GM12878 (cell line): Measurements from ENCODE around the gene GABBR1. TPM values are rescaled to one million over a fixed set of nuclear protein-coding genes. Genes with fewer than 3 reads are reported as not detected.

Experiments used
- ATAC-seq: fragments of 200-7000 bp; cut with Tn5 transposase; 3 replicates; pipeline ENCODE4 v1.9.1; 2020; ENCODE audit warnings: mild to moderate bottlenecking, moderate library complexity
- BruUV-seq: library from RNA; stranded (reverse); fragments of 400-500 nt; replicated peaks from 2 replicates; lab custom pipeline; 2021; lab: Mats Ljungman, UMichigan
- CTCF ChIA-PET: fragments of 300-600 bp; sonication (Branson Sonifier 250); formaldehyde crosslinking; extraction: SDS; loops from one replicate; lab custom pipeline; 2021; ENCODE audit warnings: inconsistent platforms; lab: Yijun Ruan, JAX
- POLR2A ChIA-PET: fragments of 350-600 bp; formaldehyde crosslinking; extraction: SDS; loops from one replicate; lab custom pipeline; 2021; ENCODE audit warnings: inconsistent platforms; lab: Charles Lee
- RAD21 ChIA-PET: fragments of 300-600 bp; sonication (Branson Sonifier 250); formaldehyde crosslinking; loops from one replicate; lab custom pipeline; 2023; ENCODE audit warnings: antibody characterized with exemption; ENCODE audit not compliant: unreplicated experiment; lab: Charles Lee
- SMC1A ChIA-PET: fragments of 300-600 bp; sonication (Branson Sonifier 250); formaldehyde crosslinking; loops from one replicate; lab custom pipeline; 2023; ENCODE audit not compliant: unreplicated experiment, uncharacterized antibody; lab: Charles Lee
- DNase-seq: peaks from one replicate; pipeline ENCODE4 v3.0.0-alpha.2; 2011; ENCODE audit warnings: low read depth, low spot score
- FAIRE-seq: peaks from 3 replicates; lab custom pipeline; 2011; peaks lifted over from hg19 to GRCh38; lab: Jason Lieb, UNC
- H2AFZ ChIP-seq: 2 replicates; pipeline ENCODE4 v1.6.0; 2011; ENCODE audit warnings: low read depth, low read length, control low read depth; ENCODE audit not compliant: control insufficient read depth
- H3K27ac ChIP-seq: 2 replicates; pipeline ENCODE4 v1.5.1; 2011; ENCODE audit warnings: control low read depth; ENCODE audit not compliant: control insufficient read depth, insufficient read depth
- H3K27me3 ChIP-seq, 2 experiments: replicated peaks in 1 of 2; 2 replicates each; pipeline versions ENCODE4 v1.6.0 to v1.6.1; 2011; ENCODE audit warnings: low read length in 1 of 2; ENCODE audit not compliant: control insufficient read depth in 2 of 2, insufficient read depth in 2 of 2
- H3K36me3 ChIP-seq, 2 experiments: 2 replicates each; pipeline ENCODE4 v1.5.1; 2011; ENCODE audit warnings: low read length in 1 of 2; ENCODE audit not compliant: control insufficient read depth in 2 of 2, insufficient read depth in 2 of 2
- H3K4me1 ChIP-seq: 2 replicates; pipeline ENCODE4 v1.6.1; 2011; ENCODE audit warnings: mild to moderate bottlenecking, low read length, moderate library complexity, mixed read lengths; ENCODE audit not compliant: control insufficient read depth, insufficient read depth
- H3K4me2 ChIP-seq: 2 replicates; pipeline ENCODE4 v1.6.0; 2011; ENCODE audit warnings: control low read depth; ENCODE audit not compliant: control insufficient read depth, insufficient read depth
- H3K4me3 ChIP-seq: fragments of 200-600 bp; sonication (generic); 2 replicates; pipeline ENCODE4 v1.5.1; 2016
- H3K79me2 ChIP-seq: 2 replicates; pipeline ENCODE4 v1.6.0; 2011; ENCODE audit warnings: low read length; ENCODE audit not compliant: control insufficient read depth, insufficient read depth
- H3K9ac ChIP-seq: 2 replicates; pipeline ENCODE4 v1.8.0; 2011; ENCODE audit warnings: low read length, control low read depth, mixed read lengths; ENCODE audit not compliant: control insufficient read depth, insufficient read depth
- H3K9me3 ChIP-seq: replicated peaks from 3 replicates; pipeline ENCODE4 v1.5.1; 2011; ENCODE audit warnings: mild to moderate bottlenecking, low read length; ENCODE audit not compliant: control insufficient read depth, insufficient read depth
- H4K20me1 ChIP-seq: 2 replicates; pipeline ENCODE4 v1.6.0; 2011; ENCODE audit not compliant: control insufficient read depth, insufficient read depth
- BCL3 ChIP-seq: IDR thresholded peaks from 2 replicates; pipeline ENCODE4 v1.6.1; 2011; ENCODE audit warnings: borderline replicate concordance, low read depth, mild to moderate bottlenecking, moderate library complexity, low read length; ENCODE audit not compliant: insufficient read depth, poor library complexity, severe bottlenecking
- BCLAF1 ChIP-seq: fragments of 450-650 bp; IDR thresholded peaks from 2 replicates; pipeline ENCODE4 v1.6.1; 2017; ENCODE audit warnings: antibody characterized with exemption, mild to moderate bottlenecking, moderate library complexity
- CBX3 ChIP-seq: fragments of 200-600 bp; sonication (generic); IDR thresholded peaks from 2 replicates; pipeline ENCODE4 v1.6.1; 2016; ENCODE audit warnings: low read depth, borderline replicate concordance
- FOS ChIP-seq: IDR thresholded peaks from 3 replicates; pipeline ENCODE4 v1.6.1; 2011; ENCODE audit warnings: borderline replicate concordance; ENCODE audit not compliant: insufficient read length; ENCODE audit errors: extremely low read depth
- GABPA ChIP-seq: IDR thresholded peaks from 2 replicates; pipeline ENCODE4 v1.6.1; 2014; ENCODE audit warnings: antibody characterized with exemption, low read depth, mild to moderate bottlenecking, inconsistent platforms
- HSF1 ChIP-seq: fragments of 150-350 bp; IDR thresholded peaks from 2 replicates; pipeline ENCODE4 v1.6.1; 2014; ENCODE audit warnings: mild to moderate bottlenecking, low read depth, low read length
- KDM1A ChIP-seq: fragments of 200-600 bp; sonication (generic); IDR thresholded peaks from 2 replicates; pipeline ENCODE4 v1.6.1; 2016; ENCODE audit warnings: borderline replicate concordance
- MEF2A ChIP-seq: IDR thresholded peaks from 2 replicates; pipeline ENCODE4 v1.6.1; 2011; ENCODE audit warnings: low read depth, mild to moderate bottlenecking, low read length, moderate library complexity; ENCODE audit not compliant: insufficient read depth
- PML ChIP-seq: IDR thresholded peaks from 2 replicates; pipeline ENCODE4 v1.6.1; 2012; ENCODE audit warnings: low read length, inconsistent platforms
- POLR2AphosphoS5 ChIP-seq: IDR thresholded peaks from 2 replicates; pipeline ENCODE4 v1.6.1; 2011; ENCODE audit warnings: mild to moderate bottlenecking, low read length, inconsistent platforms
- RAD21 ChIP-seq: IDR thresholded peaks from 2 replicates; pipeline ENCODE4 v1.6.1; 2011; ENCODE audit warnings: mild to moderate bottlenecking, low read depth, low read length, moderate library complexity; ENCODE audit not compliant: insufficient read depth
- RFX5 ChIP-seq: IDR thresholded peaks from 2 replicates; pipeline ENCODE4 v1.6.1; 2011; ENCODE audit warnings: low read depth, low read length, improper control_type of control experiment
- WGBS: methylation state at CpG from one replicate; pipeline ENCODE4 v1.1.6; 2016; ENCODE audit warnings: low lambda C conversion rate; ENCODE audit not compliant: insufficient replicate concordance, insufficient coverage; ENCODE audit errors: missing lambda C conversion rate; 5-methylcytosine and 5-hydroxymethylcytosine counted together
- in situ Hi-C: fragments of 300-500 bp; cut with MboI; formaldehyde crosslinking; loops from 9 replicates; pipeline ENCODE4 v1.14.3; 2018; ENCODE audit warnings: mixed read lengths
- intact Hi-C: fragments of 100-400 bp; cut with micrococcal nuclease; formaldehyde crosslinking; loops from one replicate; pipeline ENCODE4 v1.14.2; 2022; ENCODE audit not compliant: unreplicated experiment
- polyA plus RNA-seq, 11 experiments: library from polyadenylated mRNA; depleted of rRNA in 4 of 11; unstranded in 6 of 11; stranded (reverse) in 5 of 11; fragments of >200 nt; fragmentation: Nextera tagmentation in 4 of 11; fragmentation: Illumina TruSeq in 1 of 11; extraction: Ambion mirVana in 4 of 11; extraction: Trizol in 1 of 11; gene quantifications; 1 replicate in 1 of 11; 2 replicates in 10 of 11; pipeline versions ENCODE4 v1.2.1 to v1.2.3, GENCODE V29; 2011 to 2016; ENCODE audit warnings: inconsistent platforms in 2 of 11, missing spikeins in 2 of 11, low read depth in 1 of 11
- total RNA-seq, 4 experiments: library from RNA; depleted of rRNA in 3 of 4; stranded (reverse); fragments of >200 nt in 3 of 4; fragmentation: Illumina TruSeq in 1 of 4; extraction: Trizol in 1 of 4; gene quantifications; 2 replicates each; pipeline versions ENCODE4 v1.2.1 to v1.2.3, GENCODE V29; 2013 to 2021

GABBR1 gene
- total and polyA plus RNA-seq, 10 of the 15 experiments (the other 5 are each of a cell fraction or from before 2014, with no cell fraction given), result 0.11 to 5.2 (median 1.0) TPM

- no peak for TF ChIP-seq HSF1
- no peak for TF ChIP-seq CBX3
- no peak for TF ChIP-seq KDM1A
- no peak for TF ChIP-seq POLR2AphosphoS5
Measured at GRCh38 chr6:29531668-29532067, 101.3 kb downstream of the GABBR1 start (continued).

- no peak overlapping the region for H3K9ac ChIP-seq
- RAD21 ChIA-PET, result no interaction called here
Measured at GRCh38 chr6:29530671-29531310, 102.2 kb downstream of the GABBR1 start.

More at GRCh38 chr6:29530671-29531310, 102.2 kb downstream of the GABBR1 start:
- H3K9me3 ChIP-seq, result no peaks in the 10 kb centered on the region
- H3K4me3 ChIP-seq, result no peak overlapping the region
- WGBS, result 0% methylated on average over 2 of the region's 2 CpGs
- POLR2A ChIA-PET, result no interaction called here
- intact Hi-C loops, result no loop called here
- no peaks in the 10 kb centered on the region for H3K27me3 ChIP-seq
- H4K20me1 ChIP-seq, result no peaks in the 10 kb centered on the region
- no TSS peak for BruUV-seq
- SMC1A ChIA-PET, result no interaction called here
- no peaks in the 10 kb centered on the region for H3K4me1 ChIP-seq
- FAIRE-seq, result no peak
- no peak for DNase-seq
- H3K27ac ChIP-seq, result no peak overlapping the region
- no peak for ATAC-seq
- no peaks in the 10 kb centered on the region for H3K79me2 ChIP-seq
- H3K36me3 ChIP-seq, result no peaks in the 10 kb centered on the region
- no peak for TF ChIP-seq FOS
- no peak for TF ChIP-seq RFX5
- TF ChIP-seq RAD21, result no peak
- no peak for TF ChIP-seq BCL3
- TF ChIP-seq GABPA, result no peak
- TF ChIP-seq MEF2A, result no peak
- no peak for TF ChIP-seq BCLAF1
- no peak for TF ChIP-seq PML
- no peak overlapping the region for H3K4me2 ChIP-seq
- in situ Hi-C loops, result no loop called here
- H2AFZ ChIP-seq, result no peak overlapping the region
- CTCF ChIA-PET, result no interaction called here
